DMS153 (cell line): Measurements from ENCODE around the gene AATK.

Experiments used
- DNase-seq: peaks from one replicate; lab custom pipeline; 2025; lab: John Stamatoyannopoulos, UW

AATK gene

DNA sequence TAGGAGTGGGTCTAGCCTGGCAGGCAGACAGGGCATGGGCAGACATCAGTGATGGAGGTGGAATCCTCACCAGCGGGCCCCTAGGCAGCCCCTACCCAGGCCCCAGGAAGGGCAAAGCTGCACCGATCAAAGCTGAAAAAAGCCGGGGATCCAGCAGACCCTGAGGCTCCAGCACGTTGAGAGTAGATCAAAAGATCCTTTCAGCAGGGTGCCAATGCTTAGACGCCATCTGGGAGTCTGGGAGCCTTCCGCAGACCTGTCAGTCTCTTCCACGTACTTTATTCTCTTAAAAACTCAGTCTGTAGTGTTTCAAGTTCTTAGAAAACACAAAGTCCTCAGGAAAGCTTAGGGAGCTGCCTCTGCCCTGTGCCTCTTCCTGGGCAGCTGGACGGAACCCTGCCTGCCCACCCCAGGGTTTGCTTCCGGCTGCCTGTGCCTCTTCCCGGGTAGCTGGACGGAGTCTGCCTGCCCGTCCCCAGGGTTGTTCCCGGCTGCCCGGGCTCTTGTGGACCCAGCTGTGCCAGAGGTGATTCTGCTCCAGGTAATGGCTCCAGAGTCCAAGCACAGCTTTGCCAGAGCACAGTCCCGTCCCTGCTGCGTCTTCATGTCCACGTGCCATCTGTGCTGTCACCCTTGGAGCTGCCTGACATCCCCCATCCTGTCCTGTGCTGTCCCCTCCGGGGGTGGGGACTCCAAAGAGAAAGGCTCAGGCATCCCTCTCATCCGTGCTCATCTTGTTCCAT is 51.5 kb downstream of the AATK start:
- DNase-seq, result no peak

DNA sequence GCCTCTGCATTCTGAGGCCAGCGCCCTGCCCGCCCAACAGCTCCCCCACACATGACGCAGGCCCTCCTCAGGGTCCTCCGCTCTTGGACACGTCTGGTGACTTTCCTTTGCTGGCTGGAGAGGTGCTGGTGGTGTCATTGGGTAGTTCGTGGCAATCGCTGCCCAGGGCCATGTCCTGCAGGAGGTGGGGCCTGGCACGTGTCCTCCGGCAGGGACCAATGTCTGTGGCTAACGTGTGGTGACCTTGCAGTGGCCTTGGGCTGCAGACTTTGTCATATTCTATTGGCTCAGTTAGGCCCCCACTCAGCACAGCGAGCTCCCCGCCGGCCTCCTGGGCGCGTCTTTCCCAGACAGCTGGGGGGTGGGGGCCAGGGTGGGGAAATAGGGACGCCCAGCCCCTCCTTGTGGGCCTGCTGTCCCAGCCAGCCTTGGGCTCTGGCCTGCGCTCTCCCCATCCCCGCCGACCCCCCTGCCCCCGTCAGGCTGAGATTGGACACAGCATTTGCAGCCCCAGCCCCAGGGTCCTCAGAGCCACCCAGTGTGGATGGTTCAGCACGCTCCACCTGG is 52.8 kb downstream of the AATK start:
- DNase-seq, result no peak

DNA sequence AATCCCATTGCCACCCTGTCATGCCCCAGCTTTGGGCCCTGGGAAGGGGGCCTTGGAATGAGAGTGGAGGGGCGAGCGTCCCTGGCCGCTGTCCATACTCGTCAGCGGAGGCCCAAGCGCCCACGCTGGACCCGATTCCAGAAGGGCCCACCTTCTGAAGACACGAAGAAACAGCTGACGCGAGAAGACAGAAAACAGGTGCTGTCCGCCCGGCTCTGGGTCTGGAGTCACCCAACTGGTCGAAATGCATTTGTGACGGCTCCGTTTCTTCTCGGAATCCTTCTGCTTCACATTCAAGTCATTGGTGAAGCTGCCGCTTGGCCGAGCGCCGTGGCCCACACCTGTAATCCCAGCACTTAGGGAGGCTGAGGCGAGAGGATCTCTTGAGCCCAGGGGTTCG is 53.6 kb downstream of the AATK start:
- DNase-seq, result no peak

DNA sequence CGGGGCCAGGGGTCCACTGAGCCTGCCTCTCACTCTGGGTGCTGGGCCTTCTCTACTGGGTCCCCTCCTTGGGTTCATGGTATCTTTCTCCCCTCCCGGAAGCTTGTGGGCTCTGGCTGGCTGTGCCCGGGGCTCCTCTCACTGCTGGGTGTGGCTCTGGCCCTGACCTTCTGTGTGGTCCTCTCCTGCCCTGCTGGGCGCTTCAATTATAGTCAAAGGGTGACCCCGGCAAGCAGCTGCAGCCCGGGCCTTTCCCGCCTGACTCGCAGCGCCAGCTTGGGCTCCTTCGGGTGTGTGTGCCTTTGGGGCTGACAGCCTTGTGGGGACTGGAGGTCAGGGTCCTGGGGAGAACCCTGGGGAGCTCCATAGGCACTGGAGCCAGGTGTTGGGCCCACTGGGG is 55.0 kb downstream of the AATK start:
- DNase-seq, result no peak

DNA sequence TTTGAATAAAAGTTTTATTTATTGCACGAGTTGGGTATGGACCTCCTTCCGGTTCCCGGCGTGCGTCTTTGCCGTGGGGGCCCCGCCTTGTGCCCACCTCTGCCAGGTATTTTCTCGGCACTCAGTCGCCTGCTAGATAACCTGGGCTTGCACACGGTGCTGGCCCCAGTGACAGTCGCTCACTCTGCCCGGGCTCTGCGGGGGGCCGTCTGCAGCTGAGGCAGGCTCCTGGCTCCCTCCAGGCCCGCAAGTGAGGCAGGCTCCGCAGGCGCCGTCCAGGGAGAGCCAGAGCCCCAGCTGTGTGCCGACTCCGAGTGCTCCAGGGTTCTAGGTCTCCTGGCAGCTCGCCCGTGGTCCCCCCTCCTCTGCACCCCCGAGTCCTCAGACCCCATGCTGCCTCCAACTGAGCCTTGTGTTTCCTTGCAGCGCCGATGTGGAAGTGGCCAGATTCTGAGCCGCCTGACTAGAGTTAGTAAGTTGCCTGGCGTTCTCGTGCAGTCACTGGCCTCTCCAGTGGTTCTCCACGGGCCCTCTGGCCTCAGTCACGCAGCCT is 55.5 kb downstream of the AATK start:
- no peak for DNase-seq

DNA sequence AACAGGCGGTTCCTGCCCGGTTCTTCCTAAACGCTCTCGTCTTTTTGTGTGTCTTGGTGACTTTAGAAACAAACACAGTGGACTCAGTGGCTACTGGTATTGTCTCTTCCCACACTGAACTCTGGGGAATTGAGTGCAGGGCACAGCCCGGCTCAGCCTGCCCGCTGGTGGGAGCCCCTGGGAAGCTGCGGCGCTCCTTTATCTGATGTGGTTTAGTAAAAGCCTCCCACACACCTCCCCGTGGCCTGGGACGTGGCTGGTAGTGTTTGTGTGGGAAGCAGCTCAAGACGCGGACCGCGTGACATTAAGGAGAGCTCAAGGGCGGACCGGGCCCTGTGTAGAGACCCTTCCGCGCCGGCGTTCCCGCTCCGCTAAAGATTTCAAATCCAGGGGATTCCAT is 56.1 kb downstream of the AATK start:
- DNase-seq, result no peak

DNA sequence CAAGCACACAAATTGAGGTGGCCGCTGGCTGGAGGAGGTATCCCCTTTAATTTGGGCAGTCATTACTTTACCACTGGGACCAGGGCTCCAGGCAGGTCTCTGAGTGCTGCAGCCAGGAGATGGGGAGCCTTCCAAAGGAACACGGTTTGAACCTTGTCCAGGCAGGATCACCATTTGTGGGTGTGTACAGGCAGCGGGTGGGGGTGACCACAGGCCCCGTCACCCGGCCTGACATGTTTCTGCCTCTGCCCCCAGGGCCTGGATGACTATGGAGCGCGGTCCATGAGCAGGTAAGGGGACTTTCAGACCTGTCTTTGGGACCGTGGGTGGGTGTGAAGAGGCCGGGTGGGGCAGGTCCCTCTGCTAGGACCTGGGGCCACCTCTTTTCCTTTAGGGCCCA is 57.8 kb downstream of the AATK start:
- no peak for DNase-seq

DNA sequence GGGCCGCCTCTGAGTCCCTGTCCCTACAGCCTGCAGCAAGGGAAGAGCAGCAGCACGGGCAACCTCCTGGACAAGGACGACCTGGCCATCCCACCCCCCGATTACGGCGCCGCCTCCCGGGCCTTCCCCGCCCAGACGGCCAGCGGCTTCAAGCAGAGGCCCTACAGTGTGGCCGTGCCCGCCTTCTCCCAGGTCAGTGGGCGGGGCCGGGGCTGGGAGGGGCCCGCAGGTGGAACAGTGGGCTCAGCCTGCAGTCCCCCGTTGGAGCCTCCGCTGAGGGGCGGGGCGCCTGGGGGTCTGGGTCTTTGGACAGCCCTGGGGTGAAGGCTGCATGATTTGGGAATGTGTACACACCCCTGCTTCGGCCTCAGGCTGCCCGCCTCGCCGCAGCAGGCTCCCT is 59.3 kb downstream of the AATK start:
- no peak for DNase-seq

DNA sequence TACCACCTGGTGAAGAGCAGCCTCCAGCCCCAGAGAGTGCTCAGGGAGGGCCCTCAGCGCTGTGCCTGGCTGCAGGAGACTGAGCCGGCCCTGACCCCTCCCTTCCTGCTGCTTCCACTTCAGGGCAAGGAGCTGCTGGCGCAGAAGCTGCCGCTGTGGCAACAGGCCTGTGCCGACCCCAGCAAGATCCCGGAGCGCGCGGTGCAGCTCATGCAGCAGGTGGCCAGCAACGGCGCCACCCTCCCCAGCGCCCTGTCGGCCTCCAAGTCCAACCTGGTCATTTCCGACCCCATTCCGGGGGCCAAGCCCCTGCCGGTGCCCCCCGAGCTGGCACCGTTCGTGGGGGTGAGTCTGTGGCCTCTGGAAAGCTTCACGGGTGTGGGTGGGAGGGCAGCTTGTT is 62.6 kb downstream of the AATK start:
- no peak for DNase-seq

DNA sequence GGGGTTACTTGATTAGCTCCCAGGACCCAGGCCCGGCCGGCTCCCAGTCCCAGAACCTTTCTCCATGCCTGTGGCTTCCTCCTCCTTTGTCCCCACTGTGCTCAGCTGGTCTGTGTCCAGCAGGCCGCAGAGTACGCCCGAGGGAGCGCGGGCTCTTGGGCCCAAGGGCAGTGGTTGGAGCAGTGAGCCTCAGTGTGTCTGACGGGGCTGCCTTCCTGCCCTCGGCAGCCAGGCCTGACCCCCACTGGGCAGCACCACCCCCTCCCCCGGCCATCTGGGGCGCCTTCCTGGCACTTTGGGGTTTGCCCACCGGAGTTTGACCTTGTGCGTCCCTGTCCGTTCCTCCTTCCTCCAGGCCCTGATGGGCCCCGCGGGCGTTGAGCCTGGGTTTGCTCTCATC is 63.2 kb downstream of the AATK start:
- no peak for DNase-seq

DNA sequence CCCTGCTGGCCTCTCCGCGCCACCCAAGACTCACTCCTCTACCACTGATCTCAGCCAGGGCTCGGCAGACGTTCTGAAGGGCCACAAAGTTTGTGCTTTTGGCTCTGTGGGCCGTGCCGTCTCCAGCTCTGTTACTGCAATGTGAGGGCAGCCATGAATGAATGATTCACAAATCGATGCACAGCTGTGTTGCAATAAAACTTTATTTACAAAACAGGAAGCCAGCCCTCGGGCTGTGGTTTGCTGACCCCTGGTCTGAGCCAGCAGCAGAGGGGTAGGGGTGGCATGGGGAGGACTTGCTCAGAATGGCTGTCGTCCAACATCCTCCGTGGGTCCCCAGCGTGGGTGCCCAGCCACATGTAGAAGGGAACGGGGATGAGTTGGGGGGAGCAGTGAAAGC is 63.7 kb downstream of the AATK start:
- DNase-seq, result no peak

DNA sequence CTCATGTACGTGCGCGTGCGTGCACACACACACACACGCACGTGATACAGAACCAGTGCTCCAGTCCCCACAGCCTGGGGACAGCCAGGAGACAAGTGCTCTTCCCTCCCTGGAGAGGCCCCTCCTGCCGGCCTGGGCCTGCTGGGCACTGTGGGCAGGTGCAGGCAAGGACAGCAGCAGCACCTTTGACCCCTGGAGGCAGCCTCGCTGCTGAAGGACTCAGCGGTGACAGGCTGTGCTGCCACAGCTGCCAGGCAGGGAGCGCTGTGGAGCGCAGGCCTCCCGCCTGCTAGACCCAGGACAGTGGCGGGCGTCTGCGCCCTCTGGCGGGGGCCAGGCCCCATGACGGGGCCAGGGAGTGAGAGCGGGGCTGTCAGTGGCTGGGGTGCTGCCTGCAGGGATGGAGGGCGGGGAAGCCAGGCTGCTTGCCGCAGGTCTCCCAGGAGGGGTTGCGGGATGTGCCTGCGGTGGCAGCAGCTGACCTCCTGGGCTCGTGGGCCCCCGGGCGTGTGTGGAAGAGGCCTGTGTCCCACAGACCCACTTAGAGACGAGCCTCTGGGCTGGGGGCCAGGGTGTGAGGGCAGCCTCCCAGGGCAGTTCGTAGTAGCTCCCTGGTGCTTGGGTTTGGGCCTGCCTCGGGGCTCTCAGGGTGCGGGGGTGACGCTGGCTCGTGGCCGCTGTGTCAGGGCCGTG is 64.3 kb downstream of the AATK start:
- DNase-seq, result peak; percentile 49

DNA sequence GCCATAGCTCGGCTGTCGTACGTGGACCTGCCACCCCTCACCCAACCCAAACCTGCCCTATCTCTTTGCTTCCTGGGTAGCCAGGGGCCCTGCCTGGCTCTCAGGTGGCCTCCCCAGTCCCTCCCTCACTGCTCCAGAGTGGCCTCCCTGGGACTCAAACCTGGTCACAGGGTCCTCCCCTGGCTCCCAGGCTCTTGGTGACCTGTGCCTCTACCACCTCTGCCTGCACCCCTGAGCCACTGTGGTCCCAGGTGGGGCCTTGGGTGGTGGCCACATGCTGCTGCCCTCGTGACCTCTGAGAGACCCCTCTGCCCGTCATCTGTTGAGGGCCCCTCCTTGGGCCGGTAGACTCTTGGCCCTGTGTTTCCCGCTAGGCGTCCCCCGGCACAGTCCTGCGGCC is 65.4 kb downstream of the AATK start:
- no peak for DNase-seq

DNA sequence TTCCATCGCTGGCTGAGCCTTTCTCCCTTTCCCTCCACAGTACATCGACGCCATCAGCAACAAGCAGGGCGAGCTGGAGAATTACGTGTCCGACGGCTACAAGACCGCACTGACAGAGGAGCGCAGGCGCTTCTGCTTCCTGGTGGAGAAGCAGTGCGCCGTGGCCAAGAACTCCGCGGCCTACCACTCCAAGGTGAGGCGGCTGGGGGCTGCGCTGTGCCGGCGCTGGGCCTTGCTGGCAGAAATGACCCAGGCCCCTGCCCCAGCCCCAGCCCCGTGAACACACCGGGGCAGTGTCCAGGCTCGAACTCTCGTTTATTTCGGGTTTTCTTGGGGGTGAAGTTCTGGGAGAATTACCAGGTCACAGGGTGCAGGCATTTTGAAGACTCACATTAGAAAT is 66.1 kb downstream of the AATK start:
- DNase-seq, result no peak

DNA sequence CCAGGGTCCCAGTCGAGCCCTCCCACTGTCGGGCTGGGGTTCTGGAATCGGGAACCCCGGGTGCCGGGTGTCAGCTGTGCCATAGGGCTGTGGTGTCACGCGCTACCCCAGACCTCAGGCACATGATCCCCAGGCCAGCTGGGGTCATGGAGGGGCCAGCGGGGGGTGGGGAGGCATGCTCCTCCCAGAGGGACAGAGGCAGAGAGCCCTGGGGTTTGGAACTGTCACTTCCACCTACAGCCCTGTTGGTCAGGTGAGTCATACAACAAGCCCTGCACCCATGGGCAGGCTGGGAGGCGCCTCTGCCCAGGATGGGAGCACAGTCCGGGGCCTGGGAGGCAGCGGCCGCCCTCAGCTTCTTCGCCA is 68.1 kb downstream of the AATK start:
- DNase-seq, result no peak

DNA sequence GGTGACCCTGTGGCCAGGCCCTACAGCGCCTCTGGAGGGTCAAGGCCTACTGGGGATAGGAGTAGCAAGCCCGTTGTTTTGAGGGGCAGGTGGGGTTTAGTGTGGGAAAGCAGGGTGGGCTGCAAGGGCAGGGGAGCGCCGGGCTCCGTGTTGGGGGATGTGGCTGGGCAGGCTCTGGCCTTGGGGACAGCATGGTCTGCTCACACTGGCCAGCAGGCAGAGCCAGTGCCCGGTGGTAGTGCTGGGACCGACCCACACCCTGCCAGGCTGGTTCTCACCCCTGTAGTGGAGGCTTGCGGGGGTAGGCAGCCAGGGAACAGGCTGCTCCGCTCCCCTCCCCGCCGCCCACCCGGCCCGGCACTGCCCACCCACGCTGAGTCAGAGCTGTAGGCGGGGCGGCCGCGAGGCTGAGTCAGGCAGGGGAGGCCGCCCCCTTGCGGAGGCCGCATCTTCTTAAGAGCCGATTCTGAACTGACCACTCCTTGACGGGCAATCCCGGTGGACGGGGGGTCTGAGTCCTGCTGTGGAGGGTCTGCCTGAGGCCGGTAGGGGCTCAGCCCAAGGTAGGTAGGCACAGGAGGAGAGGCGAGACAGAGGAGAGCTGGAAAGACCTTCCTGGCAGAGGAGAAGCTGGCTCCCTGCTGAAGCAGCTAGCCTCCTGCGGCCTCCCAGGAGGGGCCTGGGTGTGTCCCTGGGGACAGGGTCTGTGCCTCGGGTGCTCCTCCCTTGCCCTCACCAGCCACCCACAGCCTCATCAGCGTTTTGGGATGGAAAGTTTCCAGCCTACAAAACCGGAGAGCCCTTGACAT is 68.7 kb downstream of the AATK start:
- DNase-seq, result no peak

DNA sequence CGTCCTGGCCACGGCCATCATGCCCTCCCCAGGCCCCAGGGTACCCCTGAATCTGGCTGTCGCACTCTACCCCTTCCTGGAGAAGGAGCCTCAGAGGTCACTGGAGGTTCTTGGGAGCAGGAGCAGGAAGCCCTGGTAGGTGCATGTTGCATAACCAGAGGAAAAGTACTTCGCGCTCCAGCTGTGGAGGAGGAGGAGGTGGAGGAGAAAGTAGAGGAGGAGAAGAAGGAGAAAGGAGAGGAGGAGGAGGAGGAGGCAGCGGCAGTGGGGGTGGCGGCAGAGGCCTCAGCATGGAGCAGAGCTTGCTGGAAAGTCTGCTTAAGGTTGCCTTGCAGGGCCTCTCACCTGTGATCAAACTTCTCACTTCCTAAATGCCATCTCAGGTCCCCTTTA is 69.3 kb downstream of the AATK start:
- no peak for DNase-seq

DNA sequence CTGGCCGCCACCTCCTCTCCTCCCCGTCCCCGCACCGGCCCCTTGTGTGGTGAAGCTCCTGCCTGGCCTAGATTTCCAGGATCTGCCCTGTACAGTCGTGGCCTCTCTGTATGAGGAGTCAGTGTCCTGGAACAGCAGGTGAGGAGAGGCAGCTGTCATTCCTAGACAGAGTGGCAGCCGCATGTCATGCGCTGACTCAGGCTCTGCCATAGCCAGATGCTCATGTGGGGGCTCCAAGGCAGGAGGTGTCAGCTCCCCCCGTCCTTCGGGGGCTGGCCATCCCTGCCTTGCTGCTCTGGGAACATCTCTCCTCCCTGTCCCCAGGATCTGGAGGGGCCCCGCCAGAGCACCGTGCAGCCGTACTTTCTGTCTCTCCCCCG is 70.6 kb downstream of the AATK start:
- DNase-seq, result no peak

DNA sequence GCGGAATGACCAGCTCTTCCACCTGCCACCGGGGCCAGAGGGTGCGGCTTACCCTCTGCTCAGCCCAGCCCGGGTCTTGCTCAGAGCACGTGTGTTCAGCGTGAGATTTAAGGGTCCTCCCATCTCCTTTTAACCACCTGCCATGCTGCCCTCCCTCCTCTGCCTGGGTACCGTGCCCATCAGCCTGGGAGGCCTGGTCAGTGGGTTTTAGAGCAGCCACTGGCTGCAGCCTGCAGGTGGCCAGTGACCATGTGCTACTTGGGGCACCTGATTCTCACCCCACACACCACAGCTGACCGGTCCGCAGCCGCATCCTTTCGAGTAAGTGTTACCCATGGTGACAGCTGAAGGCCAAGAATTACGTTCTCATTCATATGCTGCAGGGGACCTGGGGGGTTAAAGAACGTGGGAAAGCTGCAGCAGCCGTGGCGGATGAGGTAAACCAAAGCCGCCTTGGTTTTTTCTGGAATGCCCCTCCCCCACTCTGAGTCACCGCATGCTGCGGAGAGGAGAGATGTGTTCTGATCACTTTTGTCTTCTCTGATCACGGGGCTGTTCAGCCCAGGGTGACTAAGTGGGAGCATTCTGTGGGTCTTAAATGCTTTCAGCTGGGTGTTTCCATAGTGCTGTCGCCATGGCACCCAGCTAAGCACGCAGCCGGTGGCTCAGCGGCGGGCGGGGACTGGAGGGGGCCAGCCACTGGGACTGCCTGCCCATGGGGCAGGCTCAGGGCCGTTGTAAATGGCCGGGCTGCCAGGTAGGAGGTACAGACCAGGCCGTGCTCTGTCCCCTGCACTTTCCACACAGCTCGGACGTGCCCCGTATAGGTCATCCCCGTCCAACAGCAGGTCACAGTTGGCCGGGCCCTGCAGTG is 71.3 kb downstream of the AATK start:
- DNase-seq, result peak; percentile 85

DNA sequence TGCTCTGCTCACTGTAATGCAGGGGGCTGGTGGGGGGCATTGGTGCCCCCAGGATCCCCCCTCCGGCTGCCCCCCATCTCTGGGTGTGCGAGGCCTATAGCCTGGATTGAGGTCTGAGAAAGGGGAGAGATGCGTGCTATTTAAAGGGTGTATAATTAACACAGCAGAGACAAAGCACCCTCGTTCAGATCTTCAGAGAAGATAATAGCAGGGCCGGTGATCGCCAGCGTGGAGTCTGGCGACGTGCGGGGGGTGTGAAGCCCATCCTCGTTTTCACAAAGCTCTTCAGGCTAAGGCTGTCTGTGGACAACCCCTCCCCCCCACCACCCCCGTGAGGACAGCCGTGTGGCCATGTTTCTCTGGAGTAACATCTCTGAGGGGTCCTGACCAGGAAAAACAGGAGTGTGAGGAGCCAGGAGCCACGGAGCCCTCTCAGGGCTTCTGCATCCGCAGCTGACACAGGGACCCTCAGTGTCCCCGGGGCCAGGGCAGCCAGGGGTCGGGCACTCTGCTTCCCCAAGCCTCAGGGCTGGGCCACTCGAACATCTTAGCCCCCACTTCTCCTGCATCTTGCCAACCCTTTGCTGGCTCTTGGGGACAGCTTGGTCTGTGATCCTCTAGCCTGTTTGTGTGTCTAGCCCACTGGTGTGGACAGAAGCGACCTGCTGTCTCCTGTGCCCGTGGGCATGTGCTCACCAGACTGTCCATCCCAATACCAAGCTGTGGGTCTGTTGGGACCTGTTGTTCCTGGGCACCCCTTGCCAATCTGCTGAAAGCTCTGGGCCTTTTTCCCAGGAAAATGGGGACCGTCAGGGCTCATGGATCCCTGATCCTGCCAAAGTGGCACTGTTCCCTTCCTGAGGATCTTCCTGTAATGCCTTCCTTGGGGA is 72.2 kb downstream of the AATK start:
- DNase-seq, result no peak
